Umbilical cord (tissue), 1 donor: ENCODE results near the gene CST9. TPM values are rescaled to one million over a fixed set of nuclear protein-coding genes. Genes with fewer than 3 reads are reported as not detected.

Source experiments
- total RNA-seq: library from RNA; depleted of rRNA; stranded (reverse); fragments of >200 nt; gene quantifications from one replicate; pipeline ENCODE4 v1.2.3, GENCODE V29; 2014; ENCODE audit warnings: low replicate concordance; ENCODE audit not compliant: insufficient read depth

CST9 gene
- total RNA-seq, 1 donor from 2014 or later = not detected

Other genes with a start within 250 kb of the CST9 start
- gene GZF1, start 243.7 kb downstream of the CST9 start, total RNA-seq = 18.1 TPM
- 26.5 TPM for gene NAPB, start 184.4 kb downstream of the CST9 start, total RNA-seq
- gene CSTL1, start 166.2 kb downstream of the CST9 start, total RNA-seq = not detected
- not detected for gene CST11, start 153.0 kb downstream of the CST9 start, total RNA-seq
- gene CST8, start 114.8 kb downstream of the CST9 start, total RNA-seq = not detected
- 0.96 TPM for gene CST9L, start 37.4 kb downstream of the CST9 start, total RNA-seq
- gene CST3, start 32.0 kb upstream of the CST9 start, total RNA-seq = 92.7 TPM
- gene CST4, start 83.1 kb upstream of the CST9 start, total RNA-seq = not detected
- gene CST1, start 145.0 kb upstream of the CST9 start, total RNA-seq = not detected
- gene CST2, start 220.8 kb upstream of the CST9 start, total RNA-seq = not detected